Loucy (cell line): ENCODE measurements around the gene ROBO1.

Experiments
- H2AFZ ChIP-seq: fragments of 200-600 bp; sonication (generic); 2 replicates; pipeline ENCODE4 v1.6.0; 2016; ENCODE audit warnings: antibody characterized with exemption, mild to moderate bottlenecking, low read length, moderate library complexity
- H3F3A ChIP-seq: fragments of 200-600 bp; 2 replicates; pipeline ENCODE4 v1.6.0; 2016; ENCODE audit warnings: antibody characterized with exemption, low read depth, mild to moderate bottlenecking
- H3K27me3 ChIP-seq: fragments of 200-600 bp; sonication (generic); 2 replicates; pipeline ENCODE4 v1.6.1; 2014; ENCODE audit warnings: low read length, mild to moderate bottlenecking; ENCODE audit not compliant: insufficient read depth, poor library complexity, severe bottlenecking
- H3K36me3 ChIP-seq: fragments of 200-600 bp; sonication (generic); 2 replicates; pipeline ENCODE4 v1.6.1; 2016; ENCODE audit warnings: low read length; ENCODE audit not compliant: insufficient read depth
- H3K4me1 ChIP-seq: fragments of 200-600 bp; sonication (generic); 2 replicates; pipeline ENCODE4 v1.5.1; 2014; ENCODE audit warnings: low read length, mild to moderate bottlenecking; ENCODE audit not compliant: insufficient read depth, poor library complexity, severe bottlenecking
- H3K4me2 ChIP-seq: fragments of 200-600 bp; sonication (generic); 2 replicates; pipeline ENCODE4 v1.6.0; 2014; ENCODE audit warnings: antibody characterized with exemption, low read length, low read depth, mild to moderate bottlenecking; ENCODE audit not compliant: poor library complexity, severe bottlenecking
- H3K4me3 ChIP-seq: fragments of 200-600 bp; sonication (generic); 2 replicates; pipeline ENCODE4 v1.5.1; 2014; ENCODE audit warnings: low read length, mild to moderate bottlenecking, mixed read lengths; ENCODE audit not compliant: poor library complexity, severe bottlenecking
- H3K79me2 ChIP-seq: fragments of 200-600 bp; sonication (generic); 2 replicates; pipeline ENCODE4 v1.6.1; 2014; ENCODE audit warnings: low read length; ENCODE audit not compliant: insufficient read depth
- H3K9ac ChIP-seq: fragments of 200-600 bp; sonication (generic); 2 replicates; pipeline ENCODE4 v1.6.0; 2014; ENCODE audit warnings: mild to moderate bottlenecking, low read depth, low read length, moderate library complexity; ENCODE audit not compliant: poor library complexity, severe bottlenecking
- H3K9me2 ChIP-seq: fragments of 200-600 bp; sonication (generic); replicated peaks from 2 replicates; pipeline ENCODE4 v1.6.1; 2016; ENCODE audit warnings: low read depth, low read length, mixed read lengths
- H3K9me3 ChIP-seq: fragments of 200-600 bp; sonication (generic); 2 replicates; pipeline ENCODE4 v1.6.1; 2014; ENCODE audit warnings: mild to moderate bottlenecking, antibody characterized with exemption, low read length, low read depth; ENCODE audit not compliant: insufficient read depth
- H4K20me1 ChIP-seq: fragments of 200-600 bp; sonication (generic); 2 replicates; pipeline ENCODE4 v1.6.0; 2014; ENCODE audit warnings: antibody characterized with exemption, low read length, mild to moderate bottlenecking; ENCODE audit not compliant: insufficient read depth, poor library complexity, severe bottlenecking
- CTCF ChIP-seq: fragments of 200-600 bp; sonication (generic); conservative IDR thresholded peaks from 2 replicates; pipeline ENCODE4 v1.5.1; 2014; ENCODE audit warnings: mild to moderate bottlenecking, antibody characterized with exemption, low read length
- EZH2phosphoT487 ChIP-seq: fragments of 200-600 bp; IDR thresholded peaks from 2 replicates; pipeline ENCODE4 v1.6.1; 2018; ENCODE audit warnings: antibody characterized with exemption, mild to moderate bottlenecking, moderate library complexity, borderline replicate concordance

The ROBO1 gene

GRCh38 chr3:79604681-79605080 is 163.1 kb downstream of the ROBO1 start:
- Histone ChIP-seq H3K9me3 (no peaks in the 10 kb centered on the region), H3F3A (no peaks in the 10 kb centered on the region), H2AFZ (no peak overlapping the region), H3K9me2 (no peaks in the 10 kb centered on the region), H3K4me1 (no peaks in the 10 kb centered on the region), H3K4me3 (no peak overlapping the region), H3K9ac (no peak overlapping the region), H3K36me3 (no peaks in the 10 kb centered on the region), H3K79me2 (no peaks in the 10 kb centered on the region), H3K27me3 (no peaks in the 10 kb centered on the region), H4K20me1 (no peaks in the 10 kb centered on the region), H3K4me2 (no peak overlapping the region)
- TF ChIP-seq CTCF, result no peak
- no peak for TF ChIP-seq EZH2phosphoT487

- Histone ChIP-seq H2AFZ (no peak overlapping the region), H3K4me3 (no peak overlapping the region), H3K4me1 (no peaks in the 10 kb centered on the region), H3K27me3 (no peaks in the 10 kb centered on the region), H3K9ac (no peak overlapping the region), H3K4me2 (no peak overlapping the region), H3K9me3 (no peaks in the 10 kb centered on the region), H3F3A (no peaks in the 10 kb centered on the region), H3K79me2 (no peaks in the 10 kb centered on the region), H4K20me1 (no peaks in the 10 kb centered on the region), H3K9me2 (no peaks in the 10 kb centered on the region), H3K36me3 (no peaks in the 10 kb centered on the region)
- TF ChIP-seq EZH2phosphoT487, result no peak
- no peak for TF ChIP-seq CTCF
Measured at GRCh38 chr3:79602385-79602784, 165.4 kb downstream of the ROBO1 start.

- Histone ChIP-seq H3K9ac (no peak overlapping the region), H3K4me3 (no peak overlapping the region), H2AFZ (no peak overlapping the region), H3K9me3 (no peaks in the 10 kb centered on the region), H3K27me3 (no peaks in the 10 kb centered on the region), H3K4me2 (no peak overlapping the region), H3K9me2 (no peaks in the 10 kb centered on the region), H4K20me1 (no peaks in the 10 kb centered on the region), H3K4me1 (no peaks in the 10 kb centered on the region), H3F3A (no peaks in the 10 kb centered on the region), H3K79me2 (no peaks in the 10 kb centered on the region), H3K36me3 (no peaks in the 10 kb centered on the region)
- TF ChIP-seq CTCF (no peak), EZH2phosphoT487 (no peak)
Measured at GRCh38 chr3:79598594-79598993, 169.2 kb downstream of the ROBO1 start.
